Left ventricle myocardium superior (tissue), 1 donor: ENCODE data around the gene KCTD11. TPM values are rescaled to one million over a fixed set of nuclear protein-coding genes. Genes with fewer than 3 reads are reported as not detected.
A peak's percentile ranks its signal among the peaks of the same experiment; 100 is the strongest.

Experiments used
- ATAC-seq: fragments of 200-7000 bp; cut with Tn5 transposase; one replicate; pipeline ENCODE4 v1.9.1; 2020; ENCODE audit warnings: mild to moderate bottlenecking, moderate library complexity
- DNase-seq: peaks from one replicate; pipeline ENCODE4 v3.0.0-alpha.2; 2020
- intact Hi-C: fragments of 100-400 bp; cut with micrococcal nuclease; formaldehyde crosslinking; loops from one replicate; pipeline ENCODE4 v1.11.0; 2022
- long read RNA-seq: library from polyadenylated mRNA; unstranded; transcript quantifications from one replicate; pipeline ENCODE4 v2.0.0, GENCODE V29; 2021
- total RNA-seq: library from RNA; stranded (reverse); fragmentation: NEBNext Ultra II Directional; extraction: Animal tissue kit (Norgen Biotek cat#: 25700); gene quantifications from one replicate; pipeline ENCODE4 v1.2.1, GENCODE V29; 2021
- donor health status: DM: no; HTN: yes; CAD: no; lungs with severe emphysema.

Gene KCTD11
- 3.6 TPM for total RNA-seq
- long read RNA-seq, partial matches to known transcripts: 0 of 5 reads
- long read RNA-seq, other reads (novel, unspliced or antisense): 0 of 5 reads

GRCh38 chr17:7351665-7352502 lies at the start of gene KCTD11:
Gene KCTD11 (plus strand): TSS chr17:7352162.
- intact Hi-C loops: no loop called here
- DNase-seq: peak; percentile 97

DNA sequence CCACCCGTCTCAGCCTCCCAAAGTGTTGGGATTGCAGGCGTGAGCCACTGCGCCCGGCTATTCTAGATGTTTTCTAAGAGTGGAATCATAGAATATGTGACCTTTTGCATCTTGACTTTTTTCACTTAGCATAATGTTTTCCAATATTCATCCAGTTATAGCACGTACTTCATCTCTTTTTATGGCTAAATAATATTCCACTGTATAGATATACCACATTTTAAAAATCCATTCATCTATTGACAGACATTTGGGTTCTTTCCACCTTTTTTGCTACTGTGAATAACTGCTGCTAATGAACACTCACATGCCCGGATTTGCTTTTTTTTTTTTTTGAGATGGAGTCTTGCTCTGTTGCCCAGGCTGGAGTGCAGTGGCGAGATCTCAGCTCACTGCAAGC lies 47.8 kb upstream of the KCTD11 start:
- no peak for DNase-seq
- ATAC-seq: no peak
- intact Hi-C loops: no loop called here

More at GRCh38 chr17:7351665-7352502, at the start of gene KCTD11:
- peak; percentile 80 for ATAC-seq

- DNase-seq: peak; percentile 100
- intact Hi-C loops: no loop called here
- ATAC-seq: peak; percentile 93
Observed at GRCh38 chr17:7306911-7307685, 44.9 kb upstream of the KCTD11 start, which contains the start of gene EIF5A. Gene EIF5A (plus strand): TSS chr17:7307628. CDS start chr17:7309636, 2,008 bp downstream.

DNA sequence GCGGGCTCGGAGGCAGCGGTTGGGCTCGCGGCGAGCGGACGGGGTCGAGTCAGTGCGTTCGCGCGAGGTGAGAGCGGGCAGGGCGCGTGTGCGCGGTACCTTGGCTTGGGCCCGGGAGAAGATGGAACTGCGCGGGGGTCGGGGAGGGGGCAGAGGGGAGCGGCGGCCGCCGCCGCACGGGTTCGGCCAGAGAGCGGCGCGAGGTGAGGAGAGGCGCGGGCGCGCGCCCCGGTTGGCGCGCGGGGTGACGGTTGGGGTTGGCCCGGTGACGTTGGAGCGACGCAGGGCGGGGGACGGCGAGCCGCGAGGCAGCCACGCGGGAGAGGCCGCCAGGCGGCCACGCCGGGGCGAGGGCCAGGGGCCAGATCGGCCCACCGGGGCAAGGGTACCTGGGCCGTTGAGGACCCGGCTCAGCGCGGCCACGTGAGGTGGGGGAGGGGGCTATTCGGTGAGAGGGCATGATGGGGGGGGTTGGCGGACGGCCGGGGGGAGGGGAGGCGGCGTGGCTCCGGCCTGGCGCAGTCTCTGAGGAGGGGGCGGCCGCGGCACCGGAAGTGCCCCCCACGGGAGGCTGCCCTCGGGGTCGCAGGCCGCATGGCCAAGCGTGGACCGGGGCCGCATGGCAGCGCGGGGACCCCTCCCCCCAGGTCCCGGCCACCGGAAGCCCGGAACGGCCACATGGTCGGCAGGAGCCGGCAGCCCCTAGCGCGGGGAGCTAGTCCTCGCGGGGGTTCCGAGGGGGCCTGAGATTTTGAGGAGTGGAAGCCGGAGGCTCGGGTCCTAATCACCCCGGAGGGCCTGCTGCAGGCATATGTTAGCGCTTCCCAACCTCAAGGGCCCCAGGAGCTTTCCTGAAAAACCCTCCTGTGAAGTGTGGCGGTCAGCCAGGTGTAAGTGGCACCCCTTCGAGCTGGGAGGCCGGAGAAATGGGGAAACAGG lies 44.0 kb upstream of the KCTD11 start:
- intact Hi-C loops: no loop called here
- DNase-seq: peak; percentile 74

DNA sequence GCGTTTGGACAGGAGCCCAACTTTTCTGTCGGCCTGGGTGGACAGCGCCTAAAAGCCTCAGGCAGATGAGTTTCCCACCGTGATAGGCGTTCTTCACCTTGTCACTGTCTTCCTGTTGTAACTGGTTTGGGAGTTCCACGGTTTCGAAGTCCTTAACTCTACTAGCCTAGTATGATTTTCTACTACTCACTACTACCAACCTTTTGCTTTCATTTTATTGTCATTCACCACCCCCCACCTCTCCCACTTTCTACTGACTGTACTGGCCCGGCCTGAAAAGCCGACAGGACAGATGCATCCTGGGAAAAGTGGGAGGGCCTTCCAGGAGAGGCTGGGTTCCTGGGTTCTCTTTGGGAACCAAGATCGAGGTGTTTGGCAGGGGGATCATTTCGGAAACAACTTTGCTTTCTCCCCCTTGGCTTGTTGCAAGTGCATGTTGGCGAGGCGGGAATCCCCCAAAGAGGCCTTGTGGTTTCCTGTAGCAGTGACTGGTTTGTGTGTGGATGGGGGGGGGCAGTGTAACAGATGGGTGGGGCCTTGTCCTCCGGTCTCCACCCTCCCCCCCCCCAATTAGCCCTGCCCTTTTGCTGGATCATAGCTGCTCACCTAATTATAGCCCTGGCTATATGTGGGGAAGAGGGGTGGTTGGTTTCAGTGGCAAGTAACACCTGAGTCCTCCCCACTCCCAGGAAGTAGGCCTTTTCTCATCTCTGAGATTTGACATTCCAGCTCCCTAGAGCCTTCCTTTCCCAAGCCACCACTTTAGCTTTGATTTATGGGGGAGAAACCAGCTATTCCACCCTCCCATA lies 43.1 kb upstream of the KCTD11 start:
- DNase-seq (peak; percentile 61), ATAC-seq (peak; percentile 16)
- intact Hi-C loops: no loop called here

More for the DNA sequence above, 44.0 kb upstream of the KCTD11 start:
- ATAC-seq: peak; percentile 20

GRCh38 chr17:7309628-7310027 lies 42.3 kb upstream of the KCTD11 start:
- intact Hi-C loops: no loop called here
- ATAC-seq (no peak), DNase-seq (no peak)

DNA sequence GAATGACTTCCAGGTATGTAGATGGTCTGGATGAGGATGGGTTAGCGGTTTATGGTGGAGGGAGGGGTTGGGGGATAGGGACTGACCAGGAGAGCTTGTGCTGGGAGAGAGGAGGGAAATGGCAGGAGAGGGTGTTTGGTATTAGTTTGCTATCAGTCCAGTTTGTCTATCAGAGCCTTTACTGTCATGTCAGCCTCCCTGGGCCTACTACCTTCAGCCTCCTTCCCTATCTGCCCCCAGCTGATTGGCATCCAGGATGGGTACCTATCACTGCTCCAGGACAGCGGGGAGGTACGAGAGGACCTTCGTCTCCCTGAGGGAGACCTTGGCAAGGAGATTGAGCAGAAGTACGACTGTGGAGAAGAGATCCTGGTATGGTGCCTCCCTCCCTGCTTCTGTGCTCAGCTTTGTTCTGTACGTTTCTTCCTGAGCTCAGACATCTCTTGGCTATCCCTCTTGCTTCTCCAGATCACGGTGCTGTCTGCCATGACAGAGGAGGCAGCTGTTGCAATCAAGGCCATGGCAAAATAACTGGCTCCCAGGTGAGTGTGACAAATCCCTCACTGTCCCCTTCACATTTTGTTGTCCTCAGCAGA lies 40.8 kb upstream of the KCTD11 start:
- intact Hi-C loops: no loop called here
- DNase-seq: no peak
- no peak for ATAC-seq

- DNase-seq (no peak), ATAC-seq (no peak)
- intact Hi-C loops: no loop called here
Observed at GRCh38 chr17:7312432-7313087, 39.4 kb upstream of the KCTD11 start.

GRCh38 chr17:7313088-7313889 lies 38.7 kb upstream of the KCTD11 start:
- intact Hi-C loops: no loop called here
- DNase-seq (no peak), ATAC-seq (no peak)

DNA sequence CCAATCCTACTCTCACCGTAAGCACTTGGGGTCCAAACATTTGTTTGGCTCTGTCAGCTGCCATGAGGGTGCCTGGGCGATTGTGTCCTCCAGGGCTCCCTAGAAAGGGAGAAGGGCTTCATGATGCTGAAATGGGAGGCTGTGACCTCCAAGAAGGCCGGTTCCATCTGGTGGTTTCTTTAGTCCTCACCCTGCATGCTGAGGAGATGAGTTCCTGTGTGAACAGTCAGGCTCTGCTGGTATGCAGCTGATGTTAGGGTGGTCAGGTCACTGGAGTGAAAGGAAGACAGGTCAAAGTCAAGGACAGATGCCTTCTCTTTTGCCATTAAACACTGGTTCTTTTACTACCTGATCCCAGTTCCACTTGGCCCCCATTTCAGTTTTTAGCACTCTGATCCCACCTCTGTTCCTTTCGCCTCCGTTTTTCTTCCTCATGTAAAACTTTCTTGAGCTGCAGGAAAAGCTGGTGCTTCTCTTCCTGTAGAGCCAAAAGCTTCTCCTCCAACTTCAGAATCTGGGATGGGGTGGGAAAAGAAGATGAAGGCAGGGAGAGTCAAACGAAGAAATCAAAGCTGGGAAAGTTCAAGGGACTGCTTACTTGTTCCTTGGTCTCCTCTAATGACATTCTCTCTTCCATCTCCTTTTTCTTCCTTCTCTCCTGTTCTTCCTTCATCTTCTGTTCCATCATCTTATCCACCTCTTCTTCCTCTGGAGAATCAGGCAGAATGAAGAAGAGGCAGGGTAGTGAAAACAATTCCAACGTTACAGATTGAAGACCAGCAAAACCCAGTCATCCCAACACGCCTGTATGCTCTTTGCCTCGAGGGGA lies 37.9 kb upstream of the KCTD11 start:
- ATAC-seq: no peak

GRCh38 chr17:7314719-7315569 lies 37.0 kb upstream of the KCTD11 start, which contains the start of gene GPS2:
Gene GPS2 (minus strand): TSS chr17:7315360. CDS start chr17:7315052, 308 bp downstream.
- ATAC-seq (peak; percentile 89), DNase-seq (peak; percentile 96)
- intact Hi-C loops: no loop called here

More for the DNA sequence above, 37.9 kb upstream of the KCTD11 start:
- no peak for DNase-seq
- intact Hi-C loops: no loop called here

GRCh38 chr17:7315570-7316235 lies 36.3 kb upstream of the KCTD11 start:
- DNase-seq (no peak), ATAC-seq (peak; percentile 6)

GRCh38 chr17:7317161-7317803 lies 34.7 kb upstream of the KCTD11 start:
- ATAC-seq (no peak), DNase-seq (no peak)
- intact Hi-C loops: no loop called here

More at GRCh38 chr17:7315570-7316235, 36.3 kb upstream of the KCTD11 start:
- intact Hi-C loops: no loop called here
